HCT116 (cell line): Measurements from ENCODE around the gene ZC3H7A.

Source experiments
- CTCF ChIP-seq, 3 experiments: fragments of 200-600 bp in 1 of 3; sonication (generic) in 1 of 3; IDR thresholded peaks in 2 of 3; conservative IDR thresholded peaks in 1 of 3; 2 replicates each; pipeline ENCODE4 v1.5.1; 2012 to 2017; ENCODE audit warnings: low read depth in 2 of 3, low read length in 2 of 3, antibody characterized with exemption in 1 of 3, borderline replicate concordance in 1 of 3, control low read depth in 1 of 3, mild to moderate bottlenecking in 1 of 3, mixed read lengths in 1 of 3, mixed run types in 1 of 3, moderate library complexity in 1 of 3; ENCODE audit not compliant: insufficient read depth in 1 of 3
- POLR2AphosphoS5 ChIP-seq: IDR thresholded peaks from 2 replicates; pipeline ENCODE4 v1.6.1; 2011; ENCODE audit warnings: mild to moderate bottlenecking, low read depth, low read length, moderate library complexity
- REST ChIP-seq: IDR thresholded peaks from 2 replicates; pipeline ENCODE4 v1.6.1; 2012; ENCODE audit warnings: low read depth

- TF ChIP-seq POLR2AphosphoS5 (no peak), CTCF (IDR thresholded peaks at IDR 0.05 in 2 of 3, conservative IDR thresholded peaks at IDR 0.05 in 1 of 3; ENCODE audit: borderline replicate concordance in 1 of 3, insufficient read depth in 1 of 3, low read depth in 2 of 3, low read length in 2 of 3) (no peak), REST (no peak)
Observed at GRCh38 chr16:11715246-11715947, 81.7 kb downstream of the ZC3H7A start.
